Retinal pigment epithelial cell (primary cell): Measurements from ENCODE around the gene NFYC.

Experiments used
- DNase-seq: peaks from one replicate; pipeline ENCODE4 v3.0.0-alpha.2; 2010; ENCODE audit warnings: low read depth
- H3K4me3 ChIP-seq: 2 replicates; pipeline ENCODE4 v1.5.1; 2011; ENCODE audit warnings: mild to moderate bottlenecking, low read length, control low read depth, moderate library complexity
- TF ChIP-seq, protein P1 (sequence below): conservative IDR thresholded peaks from 2 replicates; pipeline ENCODE4 v1.5.1; 2011; ENCODE audit warnings: low read depth, low read length, control low read depth, inconsistent platforms

The NFYC gene

DNA sequence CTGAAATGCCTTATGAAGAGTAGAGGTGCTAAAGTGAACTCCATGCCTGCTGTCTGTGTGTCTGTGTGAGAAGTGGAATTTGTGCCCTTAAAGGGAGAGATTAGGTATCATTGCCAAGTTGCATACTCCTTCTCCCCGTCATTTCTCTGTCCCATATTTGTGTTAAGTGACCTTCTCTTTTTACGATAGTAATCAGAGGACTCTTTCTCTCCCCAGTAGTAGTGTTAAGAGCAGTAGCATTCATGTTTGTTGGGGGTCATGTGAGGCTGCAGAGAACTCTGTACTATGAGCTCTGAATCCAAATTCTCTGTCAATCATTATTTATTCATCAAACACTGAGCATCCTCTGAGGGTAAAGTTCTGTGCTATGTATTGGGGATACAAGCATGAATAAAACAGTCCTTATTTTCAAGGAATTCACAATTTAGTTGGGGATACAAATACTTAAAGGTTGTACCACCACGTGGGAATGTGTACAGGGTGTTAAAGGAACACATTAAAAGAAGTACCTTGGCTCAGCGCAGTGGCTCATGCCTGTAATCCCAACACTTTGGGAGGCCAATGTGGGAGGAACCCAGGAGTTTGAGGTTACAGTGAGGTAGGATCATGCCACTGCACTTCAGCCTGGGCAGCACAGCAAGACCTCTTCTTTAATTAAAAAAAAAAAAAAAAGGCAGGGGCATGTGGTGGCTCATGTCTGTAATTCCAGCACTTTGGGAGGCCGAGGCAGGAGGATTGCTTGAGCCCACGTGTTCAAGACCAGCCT lies 67.3 kb downstream of the NFYC start:
- no peak overlapping the region for H3K4me3 ChIP-seq
- DNase-seq, result no peak
- TF ChIP-seq, protein P1, sequence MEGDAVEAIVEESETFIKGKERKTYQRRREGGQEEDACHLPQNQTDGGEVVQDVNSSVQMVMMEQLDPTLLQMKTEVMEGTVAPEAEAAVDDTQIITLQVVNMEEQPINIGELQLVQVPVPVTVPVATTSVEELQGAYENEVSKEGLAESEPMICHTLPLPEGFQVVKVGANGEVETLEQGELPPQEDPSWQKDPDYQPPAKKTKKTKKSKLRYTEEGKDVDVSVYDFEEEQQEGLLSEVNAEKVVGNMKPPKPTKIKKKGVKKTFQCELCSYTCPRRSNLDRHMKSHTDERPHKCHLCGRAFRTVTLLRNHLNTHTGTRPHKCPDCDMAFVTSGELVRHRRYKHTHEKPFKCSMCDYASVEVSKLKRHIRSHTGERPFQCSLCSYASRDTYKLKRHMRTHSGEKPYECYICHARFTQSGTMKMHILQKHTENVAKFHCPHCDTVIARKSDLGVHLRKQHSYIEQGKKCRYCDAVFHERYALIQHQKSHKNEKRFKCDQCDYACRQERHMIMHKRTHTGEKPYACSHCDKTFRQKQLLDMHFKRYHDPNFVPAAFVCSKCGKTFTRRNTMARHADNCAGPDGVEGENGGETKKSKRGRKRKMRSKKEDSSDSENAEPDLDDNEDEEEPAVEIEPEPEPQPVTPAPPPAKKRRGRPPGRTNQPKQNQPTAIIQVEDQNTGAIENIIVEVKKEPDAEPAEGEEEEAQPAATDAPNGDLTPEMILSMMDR, result no peak

DNA sequence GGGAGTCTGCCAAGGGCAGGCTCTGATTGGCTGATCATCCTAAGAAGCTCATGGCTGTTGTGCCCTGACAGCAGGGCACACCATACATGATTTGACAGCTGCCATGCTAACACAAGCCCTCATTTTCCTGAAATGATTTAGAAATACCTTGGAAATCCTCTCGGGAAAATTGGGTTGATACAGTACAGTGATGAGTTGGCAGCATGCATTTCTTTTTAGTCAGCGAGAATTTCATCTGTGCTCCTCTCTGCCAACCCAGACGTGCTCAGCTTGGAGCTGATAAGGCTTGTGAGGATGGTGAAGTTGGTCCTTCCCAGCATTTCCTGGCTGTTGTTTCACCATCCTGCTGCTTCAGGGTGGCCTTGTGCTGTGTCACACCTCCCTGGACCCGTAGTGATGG lies 69.5 kb downstream of the NFYC start:
- TF ChIP-seq, protein P1, result no peak
- H3K4me3 ChIP-seq, result no peak overlapping the region
- no peak for DNase-seq

DNA sequence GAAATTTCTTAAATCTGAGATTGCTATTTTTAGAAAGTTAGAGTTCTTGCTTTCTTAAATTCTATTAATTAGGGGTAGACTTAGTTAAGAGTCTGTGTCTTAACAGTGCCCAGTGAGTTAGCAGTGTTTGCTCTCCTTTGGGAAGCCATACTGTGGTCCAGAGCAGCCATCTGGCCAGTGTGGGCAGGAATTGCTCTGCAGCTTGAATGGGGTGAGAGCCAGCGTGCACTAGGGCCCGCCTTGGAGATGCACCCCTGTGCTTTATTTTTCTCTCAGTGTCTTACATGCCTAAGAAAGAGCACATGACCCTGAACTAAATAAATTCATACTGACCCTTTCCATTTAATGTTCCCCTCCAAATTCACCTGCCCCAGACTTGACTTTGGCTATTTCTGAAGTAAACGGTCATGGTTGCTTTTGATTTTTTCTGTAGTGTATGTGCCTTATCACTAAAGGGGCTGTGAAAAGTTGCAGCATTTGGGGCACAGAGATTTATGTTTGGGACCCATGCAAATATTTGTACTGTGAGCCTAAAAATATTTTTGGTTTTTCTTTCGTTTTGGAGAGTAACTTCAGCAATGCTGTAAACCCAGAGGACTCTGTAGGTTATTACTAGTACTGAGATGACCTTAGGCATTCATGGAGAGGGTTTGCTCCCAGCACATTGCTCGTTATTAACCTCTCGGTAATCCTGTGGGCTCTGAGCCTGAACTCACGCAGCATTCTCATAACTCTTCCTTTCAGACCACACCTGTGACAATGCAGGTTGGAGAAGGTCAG lies 70.8 kb downstream of the NFYC start:
- DNase-seq, result no peak
- no peak overlapping the region for H3K4me3 ChIP-seq
- TF ChIP-seq, protein P1, result no peak

DNA sequence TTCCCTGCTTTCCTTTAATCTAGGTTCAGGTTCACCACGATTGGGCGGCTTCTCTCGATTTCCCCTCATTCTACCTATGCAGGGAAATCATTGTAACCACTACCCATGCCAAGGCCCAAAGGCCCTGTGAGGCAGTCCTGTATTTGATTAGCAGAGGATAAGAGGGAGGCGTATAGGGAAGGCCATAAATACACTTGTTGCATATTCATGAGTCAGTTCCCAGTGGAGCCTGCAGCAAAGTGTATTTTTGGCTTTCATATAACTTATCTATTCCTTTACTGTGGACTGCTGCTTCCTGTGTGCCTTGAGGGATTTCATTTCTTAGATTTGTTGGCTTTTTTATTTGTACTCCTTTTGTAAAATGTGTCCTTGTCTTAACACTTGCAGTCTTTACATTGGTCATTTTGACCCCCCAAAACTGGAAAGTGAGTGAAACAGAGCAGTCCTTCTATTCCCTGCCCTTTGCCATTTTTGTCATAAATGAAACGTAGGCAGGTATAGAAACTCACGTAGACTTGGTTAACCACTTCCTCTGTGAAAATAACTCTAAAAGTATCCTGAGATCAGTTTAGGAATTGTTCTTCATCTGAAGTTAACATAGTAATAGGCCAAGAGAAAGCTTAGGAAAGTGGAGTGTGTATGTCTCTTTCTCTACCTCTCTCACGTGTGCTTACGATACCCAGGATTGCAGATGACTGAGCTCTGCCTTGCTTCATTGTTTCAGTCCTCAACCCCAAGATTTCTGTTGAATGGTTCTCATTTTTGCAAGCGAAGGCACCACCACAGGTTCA lies 72.4 kb downstream of the NFYC start:
- no peak for DNase-seq
- H3K4me3 ChIP-seq, result no peak overlapping the region
- TF ChIP-seq, protein P1, result no peak

DNA sequence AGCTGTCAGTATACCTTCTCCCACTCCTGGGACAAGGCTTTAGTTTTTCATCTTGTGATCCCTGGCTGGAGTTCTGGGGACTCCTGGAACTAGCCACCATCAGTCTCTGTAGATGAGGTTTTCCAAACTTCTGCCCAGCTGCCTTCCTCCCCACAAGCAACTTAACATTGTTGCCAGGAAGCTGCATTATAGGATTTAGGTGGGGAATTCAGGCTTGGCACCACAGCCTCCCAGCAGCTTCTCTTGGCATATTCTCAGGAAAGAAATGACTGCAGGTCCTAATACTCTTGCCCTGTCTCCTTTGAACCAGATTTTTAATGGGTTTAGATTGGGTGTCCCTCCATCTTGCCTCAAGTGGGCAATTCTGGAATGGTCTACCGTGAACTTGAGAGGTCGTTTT lies 73.5 kb downstream of the NFYC start:
- H3K4me3 ChIP-seq, result no peak overlapping the region
- TF ChIP-seq, protein P1, result no peak
- DNase-seq, result no peak

DNA sequence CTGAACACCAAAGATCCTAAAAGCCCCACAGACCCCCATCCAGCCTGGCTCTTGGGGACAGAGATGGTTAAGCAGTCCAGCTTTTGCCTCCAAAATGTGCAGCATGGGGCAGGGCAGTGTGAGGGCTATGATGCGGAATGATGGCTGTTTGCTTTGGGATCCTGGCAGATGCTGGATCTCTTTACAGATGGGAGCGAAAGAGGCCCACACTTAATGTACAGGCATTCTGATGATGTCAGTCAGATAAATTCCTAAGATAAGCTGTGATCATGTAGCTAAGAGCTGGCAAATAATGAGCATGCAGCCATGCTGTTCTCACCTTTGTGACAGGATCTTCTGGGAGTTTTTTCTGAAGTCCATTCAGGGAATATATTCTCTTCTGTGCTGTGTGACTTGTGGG lies 74.5 kb downstream of the NFYC start:
- TF ChIP-seq, protein P1, result no peak
- DNase-seq, result peak; percentile 23
- H3K4me3 ChIP-seq, result no peak overlapping the region
